GM23338 (cell line): Measurements from ENCODE around the gene CDC42EP2.

ENCODE experiments used
- EZH2 ChIP-seq: fragments of 200-600 bp; sonication (generic); IDR thresholded peaks from one replicate; pipeline ENCODE4 v1.8.0; 2017; ENCODE audit warnings: antibody characterized with exemption, mild to moderate bottlenecking, low read depth; ENCODE audit not compliant: unreplicated experiment
- TF ChIP-seq, protein P1 (sequence below), 2 experiments: fragments of 200-600 bp in 1 of 2; sonication (generic) in 1 of 2; conservative IDR thresholded peaks; 2 replicates each; pipeline versions ENCODE4 v1.5.1 to v1.6.1; 2016 to 2017; ENCODE audit warnings: antibody characterized with exemption in 2 of 2, low read depth in 2 of 2, mild to moderate bottlenecking in 2 of 2, moderate library complexity in 1 of 2

- TF ChIP-seq EZH2 = no peak
- TF ChIP-seq, protein P1, sequence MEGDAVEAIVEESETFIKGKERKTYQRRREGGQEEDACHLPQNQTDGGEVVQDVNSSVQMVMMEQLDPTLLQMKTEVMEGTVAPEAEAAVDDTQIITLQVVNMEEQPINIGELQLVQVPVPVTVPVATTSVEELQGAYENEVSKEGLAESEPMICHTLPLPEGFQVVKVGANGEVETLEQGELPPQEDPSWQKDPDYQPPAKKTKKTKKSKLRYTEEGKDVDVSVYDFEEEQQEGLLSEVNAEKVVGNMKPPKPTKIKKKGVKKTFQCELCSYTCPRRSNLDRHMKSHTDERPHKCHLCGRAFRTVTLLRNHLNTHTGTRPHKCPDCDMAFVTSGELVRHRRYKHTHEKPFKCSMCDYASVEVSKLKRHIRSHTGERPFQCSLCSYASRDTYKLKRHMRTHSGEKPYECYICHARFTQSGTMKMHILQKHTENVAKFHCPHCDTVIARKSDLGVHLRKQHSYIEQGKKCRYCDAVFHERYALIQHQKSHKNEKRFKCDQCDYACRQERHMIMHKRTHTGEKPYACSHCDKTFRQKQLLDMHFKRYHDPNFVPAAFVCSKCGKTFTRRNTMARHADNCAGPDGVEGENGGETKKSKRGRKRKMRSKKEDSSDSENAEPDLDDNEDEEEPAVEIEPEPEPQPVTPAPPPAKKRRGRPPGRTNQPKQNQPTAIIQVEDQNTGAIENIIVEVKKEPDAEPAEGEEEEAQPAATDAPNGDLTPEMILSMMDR (conservative IDR thresholded peaks at IDR 0.05; ENCODE audit: low read depth in 2 of 2) = no peak
Observed at GRCh38 chr11:65305501-65306268, 9.0 kb upstream of the CDC42EP2 start.
